Colonic mucosa (tissue), 4 donors: ENCODE results near the gene CCDC9. TPM values are rescaled to one million over a fixed set of nuclear protein-coding genes. Genes with fewer than 3 reads are reported as not detected.

ENCODE experiments used
- DNase-seq: peaks from one replicate; pipeline ENCODE4 v3.0.0-alpha.2; 2020
- H3K27ac ChIP-seq: fragments of 200-600 bp; one replicate; pipeline ENCODE4 v1.8.0; 2021
- H3K27me3 ChIP-seq: fragments of 200-600 bp; one replicate; pipeline ENCODE4 v1.8.0; 2021
- H3K36me3 ChIP-seq: fragments of 200-600 bp; one replicate; pipeline ENCODE4 v1.8.0; 2021
- H3K4me1 ChIP-seq: fragments of 200-600 bp; one replicate; pipeline ENCODE4 v1.8.0; 2021; ENCODE audit warnings: mild to moderate bottlenecking
- H3K4me3 ChIP-seq: fragments of 200-600 bp; one replicate; pipeline ENCODE4 v1.8.0; 2021
- H3K9ac ChIP-seq, 2 donors: one replicate each; pipeline ENCODE4 v1.7.0; 2013; ENCODE audit warnings: control low read depth in 2 of 2, low read depth in 2 of 2, low read length in 2 of 2
- H3K9me3 ChIP-seq: fragments of 200-600 bp; one replicate; pipeline ENCODE4 v1.8.0; 2021
- CTCF ChIP-seq: fragments of 200-600 bp; IDR thresholded peaks from one replicate; pipeline ENCODE4 v1.8.0; 2022; ENCODE audit warnings: antibody characterized with exemption, mild to moderate bottlenecking
- intact Hi-C: fragments of 100-400 bp; cut with DNase I; formaldehyde crosslinking; loops from one replicate; pipeline ENCODE4 v1.14.1; 2022
- total RNA-seq, 2 donors: library from RNA; stranded (reverse); fragmentation: NEBNext Ultra II Directional in 1 of 2; extraction: Animal tissue kit (Norgen Biotek cat#: 25700) in 1 of 2; gene quantifications; one replicate each; pipeline ENCODE4 v1.2.1, GENCODE V29; 2021
- donor health status: healthy.
- donor health status: DM: no; HTN: no; CAD: no.
- donor health status: DM: no; HTN: no; CAD: no.

CCDC9 gene
- total RNA-seq, 2 donors from 2014 or later: 27.2 to 37.3 TPM

GRCh38 chr19:47253467-47253881, 2.9 kb upstream of the CCDC9 start:
- Histone ChIP-seq H3K27ac (no peak overlapping the region), H3K36me3 (no peaks in the 10 kb centered on the region), H3K9me3 (no peaks in the 10 kb centered on the region), H3K4me3 (no peak overlapping the region), H3K9ac (no peak overlapping the region), H3K4me1 (no peaks in the 10 kb centered on the region), H3K27me3 (no peaks in the 10 kb centered on the region)
- intact Hi-C loops: no loop called here
- no peak for DNase-seq
- no peak for TF ChIP-seq CTCF

DNA sequence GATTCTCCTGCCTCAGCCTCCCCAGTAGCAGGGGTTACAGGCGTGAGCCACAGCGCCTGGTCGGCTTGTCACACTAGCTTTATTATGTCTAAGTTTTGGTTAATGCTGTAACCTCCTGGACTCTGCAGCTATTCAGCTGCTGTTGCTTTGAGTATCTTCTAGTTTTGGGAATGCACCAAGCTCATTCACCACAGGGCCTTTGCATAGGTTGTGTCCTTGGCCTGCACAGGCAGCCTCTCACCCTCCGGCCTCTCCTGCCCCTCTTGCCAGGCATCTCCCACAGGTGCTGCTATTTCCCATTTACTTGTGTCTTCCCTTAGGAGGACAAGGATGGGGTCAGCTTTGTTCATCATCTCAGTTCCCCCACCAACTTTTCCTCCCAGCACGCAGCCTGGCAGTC, 2.4 kb upstream of the CCDC9 start:
- Histone ChIP-seq H3K27me3 (no peaks in the 10 kb centered on the region), H3K4me1 (no peaks in the 10 kb centered on the region), H3K9ac (no peak overlapping the region), H3K9me3 (no peaks in the 10 kb centered on the region), H3K27ac (no peak overlapping the region), H3K36me3 (no peaks in the 10 kb centered on the region), H3K4me3 (no peak overlapping the region)
- intact Hi-C loops: no loop called here
- no peak for DNase-seq
- TF ChIP-seq CTCF: no peak

GRCh38 chr19:47256693-47257410, 527 bp downstream of the CCDC9 start:
- TF ChIP-seq CTCF: no peak
- intact Hi-C loops: no loop called here
- DNase-seq: peak; percentile 100
- Histone ChIP-seq H3K27me3 (no peaks in the 10 kb centered on the region), H3K4me1 (no peaks in the 10 kb centered on the region), H3K27ac (peak overlapping the region; percentile 90), H3K9ac (peak overlapping the region in 1 of 2 donors; percentile 28), H3K36me3 (no peaks in the 10 kb centered on the region), H3K9me3 (no peaks in the 10 kb centered on the region), H3K4me3 (peak overlapping the region; percentile 44)

- TF ChIP-seq CTCF: no peak
- H3K9ac ChIP-seq: peak overlapping the region; percentile 78 to 80
- H3K4me1 ChIP-seq: no peaks in the 10 kb centered on the region
- peak overlapping the region; percentile 38 for H3K4me3 ChIP-seq
- H3K27ac ChIP-seq: peak overlapping the region; percentile 90
- H3K36me3 ChIP-seq: no peaks in the 10 kb centered on the region
- intact Hi-C loops: no loop called here
- no peak for DNase-seq
- H3K9me3 ChIP-seq: no peaks in the 10 kb centered on the region
- no peaks in the 10 kb centered on the region for H3K27me3 ChIP-seq
Observed at GRCh38 chr19:47257411-47258169, 1.3 kb downstream of the CCDC9 start.

DNA sequence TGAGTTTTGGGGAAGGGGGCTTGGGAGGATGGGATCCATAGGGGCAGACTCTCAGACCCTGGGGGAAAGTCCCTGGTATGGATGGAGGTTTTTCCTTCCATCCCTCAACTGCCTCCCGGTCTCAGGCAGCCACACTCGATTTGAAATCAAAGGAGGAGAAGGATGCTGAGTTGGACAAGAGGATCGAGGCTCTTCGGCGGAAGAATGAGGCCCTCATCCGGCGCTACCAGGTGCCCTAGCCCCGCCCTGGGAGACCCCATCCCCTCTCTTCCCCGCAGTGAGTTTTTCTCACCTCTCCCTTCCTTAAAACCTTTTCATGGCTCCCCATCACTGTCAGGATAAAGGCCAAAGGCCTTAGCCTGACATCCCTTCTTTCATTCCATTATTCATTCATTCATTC, 2.1 kb downstream of the CCDC9 start:
- no peak for TF ChIP-seq CTCF
- H3K9me3 ChIP-seq: no peaks in the 10 kb centered on the region
- no peak for DNase-seq
- H3K27me3 ChIP-seq: no peaks in the 10 kb centered on the region
- peak overlapping the region; percentile 78 to 80 for H3K9ac ChIP-seq
- intact Hi-C loops: no loop called here
- H3K36me3 ChIP-seq: no peaks in the 10 kb centered on the region
- H3K4me3 ChIP-seq: no peak overlapping the region
- H3K27ac ChIP-seq: no peak overlapping the region
- no peaks in the 10 kb centered on the region for H3K4me1 ChIP-seq
